ENCODE results near the gene FBP2.

DNA sequence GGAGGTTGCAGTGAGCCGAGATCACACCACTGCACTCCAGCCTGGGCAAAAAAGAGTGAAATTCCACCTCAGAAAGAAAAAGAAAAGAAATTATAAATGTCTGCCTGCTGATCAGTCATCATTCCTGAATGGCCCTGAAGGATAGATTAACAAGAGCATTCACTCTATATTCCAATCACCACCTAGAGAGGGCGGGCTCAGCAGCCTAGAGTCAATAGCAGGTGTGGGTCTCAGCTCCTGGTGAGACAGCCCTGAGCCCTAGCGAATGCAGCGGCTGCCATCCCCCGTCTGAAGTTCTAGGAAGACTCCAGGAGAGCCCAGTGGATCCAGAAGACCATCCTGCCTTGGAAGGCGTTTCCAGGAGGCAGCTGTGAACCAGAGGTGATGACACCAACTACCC lies 33.7 kb upstream of the FBP2 start:
- TF ChIP-seq POLR2AphosphoS5 (IDR thresholded peaks at IDR 0.05) (no peak), CTCF (IDR thresholded peaks at IDR 0.05) (no peak), POLR2A (IDR thresholded peaks at IDR 0.05) (no peak)
